ENCODE results near the gene SETD1A. TPM values are rescaled to one million over a fixed set of nuclear protein-coding genes. Genes with fewer than 3 reads are reported as not detected.

Gene SETD1A
- total and polyA plus RNA-seq, 5 donors, result 9.6 to 11.6 (median 10.2) TPM

DNA sequence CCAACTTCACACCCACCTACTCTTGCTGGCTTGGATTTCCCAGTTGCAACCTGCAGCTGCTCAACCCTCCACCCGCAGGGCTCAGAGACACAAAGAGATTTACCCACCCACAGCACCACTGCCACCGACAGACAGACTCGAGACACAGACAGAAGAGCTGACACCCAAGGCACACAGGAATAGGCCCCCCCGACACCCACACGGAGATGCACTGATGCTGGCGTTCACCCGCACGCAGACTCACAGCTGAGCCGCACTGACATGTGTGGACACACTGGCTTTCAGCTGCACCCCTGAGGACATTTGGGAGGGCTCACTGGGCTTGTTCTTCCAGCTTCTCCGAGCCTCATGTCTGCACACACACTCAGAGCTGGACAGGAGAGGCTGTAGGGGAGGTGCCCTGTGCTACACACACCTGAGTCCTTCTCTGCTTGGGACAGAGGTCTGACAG lies 44.7 kb downstream of the SETD1A start:
- intact Hi-C loops (cut with DNase I), result no loop called here
- Histone ChIP-seq H3K4me3 (ENCODE audit: low read length) (no peak overlapping the region), H3K27me3 (ENCODE audit: control insufficient read depth, insufficient read depth) (no peaks in the 10 kb centered on the region), H3K9me3 (ENCODE audit: control insufficient read depth, low read length) (no peaks in the 10 kb centered on the region), H3K27ac (ENCODE audit: low read length) (no peak overlapping the region), H3K4me1 (ENCODE audit: control insufficient read depth, insufficient read depth, low read length) (no peaks in the 10 kb centered on the region)
- ATAC-seq (no peak), DNase-seq (peak in 2 of 3 donors; percentile 24 to 39)
- WGBS, result 64% methylated on average over 10 of the region's 10 CpGs

DNA sequence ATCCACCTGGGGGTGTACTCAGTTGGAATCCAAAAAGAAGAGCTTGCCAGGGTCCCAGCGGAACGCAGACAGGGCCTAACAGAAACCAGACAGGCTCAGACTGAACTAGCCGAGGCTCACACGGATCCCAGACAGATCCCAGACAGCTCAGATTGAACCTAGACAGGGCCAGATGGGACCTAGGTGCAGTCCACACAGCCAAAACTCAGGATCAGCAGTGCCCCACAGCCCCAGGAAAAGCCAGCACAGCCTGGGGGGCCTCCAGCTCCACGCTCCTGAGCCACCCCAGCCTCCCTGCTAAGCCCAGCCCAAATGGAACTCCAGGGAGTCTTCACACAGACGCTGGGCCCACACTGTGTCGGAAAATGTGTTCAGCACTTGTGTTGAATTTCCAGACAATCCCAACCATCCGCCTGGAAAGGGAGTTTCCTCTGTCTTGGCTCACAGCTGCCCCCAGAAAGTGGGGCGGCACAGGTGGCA lies 45.3 kb downstream of the SETD1A start:
- no peaks in the 10 kb centered on the region for H3K4me1 ChIP-seq (ENCODE audit: control insufficient read depth, insufficient read depth, low read length)
- ATAC-seq (no peak), DNase-seq (peak in 2 of 3 donors; percentile 13 to 31)
- no peaks in the 10 kb centered on the region for H3K27me3 ChIP-seq (ENCODE audit: control insufficient read depth, insufficient read depth)
- 82% methylated on average over 9 of the region's 9 CpGs for WGBS
- no peak overlapping the region for H3K4me3 ChIP-seq (ENCODE audit: low read length)
- no peaks in the 10 kb centered on the region for H3K9me3 ChIP-seq (ENCODE audit: control insufficient read depth, low read length)
- H3K27ac ChIP-seq (ENCODE audit: low read length), result no peak overlapping the region
- intact Hi-C loops (cut with DNase I), result no loop called here

- ATAC-seq (no peak), DNase-seq (peak in 1 of 3 donors; percentile 11)
- Histone ChIP-seq H3K4me1 (ENCODE audit: control insufficient read depth, insufficient read depth, low read length) (no peaks in the 10 kb centered on the region), H3K27ac (ENCODE audit: low read length) (no peak overlapping the region), H3K4me3 (ENCODE audit: low read length) (no peak overlapping the region), H3K9me3 (ENCODE audit: control insufficient read depth, low read length) (no peaks in the 10 kb centered on the region), H3K27me3 (ENCODE audit: control insufficient read depth, insufficient read depth) (no peaks in the 10 kb centered on the region)
- intact Hi-C loops (cut with DNase I), result no loop called here
- 88% methylated on average over 6 of the region's 6 CpGs for WGBS
Observed at GRCh38 chr16:31003744-31004143, 46.2 kb downstream of the SETD1A start.

DNA sequence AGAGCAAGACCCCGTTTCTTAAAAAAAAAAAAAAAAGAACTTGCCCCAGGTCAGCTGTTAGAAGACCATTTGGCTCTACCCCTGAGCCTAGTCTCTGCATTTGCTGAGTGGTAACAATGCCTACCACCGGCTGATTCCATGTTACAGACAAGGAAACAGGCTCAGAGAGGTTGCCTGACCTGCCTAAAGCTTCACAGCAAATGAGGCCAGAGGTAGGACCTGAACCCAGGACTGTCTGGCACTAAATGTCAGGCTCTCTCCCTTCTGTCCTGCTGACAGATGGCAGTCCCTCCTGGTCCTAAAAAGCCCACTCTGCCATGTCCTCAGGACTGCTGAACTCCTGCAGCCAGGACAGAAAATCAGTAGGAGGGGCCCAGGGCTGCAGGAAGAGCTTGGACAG lies 47.1 kb downstream of the SETD1A start:
- 71% methylated on average over 2 of the region's 2 CpGs for WGBS
- no peak overlapping the region for H3K27ac ChIP-seq (ENCODE audit: low read length)
- H3K4me3 ChIP-seq (ENCODE audit: low read length), result no peak overlapping the region
- no peak for DNase-seq
- H3K9me3 ChIP-seq (ENCODE audit: control insufficient read depth, low read length), result no peaks in the 10 kb centered on the region
- no peaks in the 10 kb centered on the region for H3K27me3 ChIP-seq (ENCODE audit: control insufficient read depth, insufficient read depth)
- intact Hi-C loops (cut with DNase I), result no loop called here
- H3K4me1 ChIP-seq (ENCODE audit: control insufficient read depth, insufficient read depth, low read length), result no peaks in the 10 kb centered on the region
- no peak for ATAC-seq

GRCh38 chr16:31005350-31006085 lies 48.0 kb downstream of the SETD1A start:
- Histone ChIP-seq H3K4me3 (ENCODE audit: low read length) (no peak overlapping the region), H3K27me3 (ENCODE audit: control insufficient read depth, insufficient read depth) (no peaks in the 10 kb centered on the region), H3K4me1 (ENCODE audit: control insufficient read depth, insufficient read depth, low read length) (no peaks in the 10 kb centered on the region), H3K9me3 (ENCODE audit: control insufficient read depth, low read length) (no peaks in the 10 kb centered on the region), H3K27ac (ENCODE audit: low read length) (no peak overlapping the region)
- 64% methylated on average over 16 of the region's 16 CpGs for WGBS
- intact Hi-C loops (cut with DNase I), result no loop called here
- no peak for ATAC-seq
- peak in 1 of 3 donors; percentile 1 for DNase-seq

- Histone ChIP-seq H3K27ac (ENCODE audit: low read length) (no peak overlapping the region), H3K27me3 (ENCODE audit: control insufficient read depth, insufficient read depth) (no peaks in the 10 kb centered on the region), H3K4me1 (ENCODE audit: control insufficient read depth, insufficient read depth, low read length) (no peaks in the 10 kb centered on the region), H3K4me3 (ENCODE audit: low read length) (no peak overlapping the region), H3K9me3 (ENCODE audit: control insufficient read depth, low read length) (no peaks in the 10 kb centered on the region)
- peak in 2 of 3 donors; percentile 14 to 17 for DNase-seq
- intact Hi-C loops (cut with DNase I), result no loop called here
- WGBS, result 49% methylated on average over 7 of the region's 7 CpGs
- no peak for ATAC-seq
Observed at GRCh38 chr16:31006086-31006385, 48.5 kb downstream of the SETD1A start.

DNA sequence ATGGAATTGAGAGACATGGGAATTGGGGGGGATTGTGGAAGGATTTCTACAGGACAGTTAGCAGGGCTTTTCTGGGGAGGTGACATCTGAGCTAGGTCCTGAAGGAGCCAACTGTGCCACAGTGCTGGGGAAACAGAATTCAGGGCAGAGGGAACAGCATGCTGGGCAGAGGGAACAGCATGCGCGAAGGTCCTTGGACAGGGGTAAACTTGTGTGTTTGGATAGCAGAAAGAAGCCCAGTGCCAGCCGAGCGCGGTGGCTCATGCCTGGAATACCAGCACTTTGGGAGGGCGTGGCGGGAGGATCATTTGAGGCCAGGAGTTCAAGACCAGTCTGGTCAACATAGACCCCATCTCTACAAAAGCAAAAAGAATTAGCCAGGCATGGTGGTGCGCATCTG lies 49.0 kb downstream of the SETD1A start:
- H3K9me3 ChIP-seq (ENCODE audit: control insufficient read depth, low read length), result no peaks in the 10 kb centered on the region
- DNase-seq (peak in 2 of 3 donors; percentile 22 to 28), ATAC-seq (no peak)
- no peak overlapping the region for H3K4me3 ChIP-seq (ENCODE audit: low read length)
- no peaks in the 10 kb centered on the region for H3K27me3 ChIP-seq (ENCODE audit: control insufficient read depth, insufficient read depth)
- no peak overlapping the region for H3K27ac ChIP-seq (ENCODE audit: low read length)
- intact Hi-C loops (cut with DNase I), result no loop called here
- no peaks in the 10 kb centered on the region for H3K4me1 ChIP-seq (ENCODE audit: control insufficient read depth, insufficient read depth, low read length)
- WGBS, result 93% methylated on average over 8 of the region's 8 CpGs

GRCh38 chr16:31007684-31008083 lies 50.1 kb downstream of the SETD1A start:
- no peaks in the 10 kb centered on the region for H3K9me3 ChIP-seq (ENCODE audit: control insufficient read depth, low read length)
- intact Hi-C loops (cut with DNase I), result no loop called here
- H3K27me3 ChIP-seq (ENCODE audit: control insufficient read depth, insufficient read depth), result no peaks in the 10 kb centered on the region
- ATAC-seq (no peak), DNase-seq (peak in 1 of 3 donors; percentile 14)
- H3K27ac ChIP-seq (ENCODE audit: low read length), result no peak overlapping the region
- H3K4me3 ChIP-seq (ENCODE audit: low read length), result no peak overlapping the region
- H3K4me1 ChIP-seq (ENCODE audit: control insufficient read depth, insufficient read depth, low read length), result no peaks in the 10 kb centered on the region
- 48% methylated on average over 6 of the region's 6 CpGs for WGBS

DNA sequence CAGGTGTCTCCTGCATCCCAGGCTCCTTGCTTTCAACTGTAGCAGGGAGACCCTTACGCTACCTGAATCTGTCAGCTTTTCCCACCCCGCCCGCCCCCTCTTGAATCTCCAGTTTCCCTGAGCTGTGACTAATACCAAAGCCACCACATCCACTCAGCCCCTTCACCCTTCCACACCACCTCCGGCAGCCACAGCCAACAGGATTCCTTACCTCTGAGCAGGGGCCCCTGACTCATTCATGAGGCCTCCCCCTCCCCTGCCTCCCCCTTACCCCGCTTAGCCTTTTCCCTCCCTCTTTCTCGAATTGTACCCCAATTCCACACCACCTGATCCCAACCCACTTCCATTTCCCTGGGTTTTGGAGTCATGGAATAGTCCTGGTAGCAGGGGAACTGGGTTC lies 50.6 kb downstream of the SETD1A start:
- Histone ChIP-seq H3K4me3 (ENCODE audit: low read length) (no peak overlapping the region), H3K27ac (ENCODE audit: low read length) (no peak overlapping the region), H3K4me1 (ENCODE audit: control insufficient read depth, insufficient read depth, low read length) (no peaks in the 10 kb centered on the region), H3K9me3 (ENCODE audit: control insufficient read depth, low read length) (no peaks in the 10 kb centered on the region), H3K27me3 (ENCODE audit: control insufficient read depth, insufficient read depth) (no peaks in the 10 kb centered on the region)
- WGBS, result 72% methylated on average over 6 of the region's 6 CpGs
- ATAC-seq, result no peak
- intact Hi-C loops (cut with DNase I), result no loop called here
- peak in 1 of 3 donors; percentile 9 for DNase-seq

GRCh38 chr16:31008551-31008950 lies 51.0 kb downstream of the SETD1A start:
- H3K9me3 ChIP-seq (ENCODE audit: control insufficient read depth, low read length), result no peaks in the 10 kb centered on the region
- ATAC-seq (no peak), DNase-seq (no peak)
- H3K4me1 ChIP-seq (ENCODE audit: control insufficient read depth, insufficient read depth, low read length), result no peaks in the 10 kb centered on the region
- no peaks in the 10 kb centered on the region for H3K27me3 ChIP-seq (ENCODE audit: control insufficient read depth, insufficient read depth)
- WGBS, result 89% methylated on average over 5 of the region's 5 CpGs
- no peak overlapping the region for H3K4me3 ChIP-seq (ENCODE audit: low read length)
- H3K27ac ChIP-seq (ENCODE audit: low read length), result no peak overlapping the region
- intact Hi-C loops (cut with DNase I), result no loop called here

GRCh38 chr16:31009120-31009519 lies 51.6 kb downstream of the SETD1A start:
- no peak overlapping the region for H3K4me3 ChIP-seq (ENCODE audit: low read length)
- no peak overlapping the region for H3K27ac ChIP-seq (ENCODE audit: low read length)
- no peaks in the 10 kb centered on the region for H3K9me3 ChIP-seq (ENCODE audit: control insufficient read depth, low read length)
- ATAC-seq (no peak), DNase-seq (peak in 1 of 3 donors; percentile 19)
- intact Hi-C loops (cut with DNase I), result no loop called here
- H3K27me3 ChIP-seq (ENCODE audit: control insufficient read depth, insufficient read depth), result no peaks in the 10 kb centered on the region
- no peaks in the 10 kb centered on the region for H3K4me1 ChIP-seq (ENCODE audit: control insufficient read depth, insufficient read depth, low read length)
- 83% methylated on average over 7 of the region's 7 CpGs for WGBS
